CD14-positive monocyte (primary cell): Measurements from ENCODE around the gene TYRP1. TPM values are rescaled to one million over a fixed set of nuclear protein-coding genes. Genes with fewer than 3 reads are reported as not detected.

ENCODE experiments used
- DNase-seq, 3 donors: peaks; one replicate each; pipeline ENCODE4 v3.0.0-alpha.2; 2011 to 2022
- H2AFZ ChIP-seq: 2 replicates; pipeline ENCODE4 v1.6.0; 2012; ENCODE audit warnings: mild to moderate bottlenecking, low read depth, low read length, inconsistent platforms; ENCODE audit not compliant: insufficient read depth, poor library complexity, severe bottlenecking
- H3K27ac ChIP-seq, 2 donors: 1 replicate in 1 of 2; 2 replicates in 1 of 2; pipeline ENCODE4 v1.5.1; 2012 to 2013; ENCODE audit warnings: low read length in 2 of 2, control low read depth in 1 of 2, inconsistent platforms in 1 of 2, low read depth in 1 of 2, mild to moderate bottlenecking in 1 of 2
- H3K27me3 ChIP-seq, 2 donors: one replicate each; pipeline versions ENCODE4 v1.6.0 to v1.6.1; 2011 to 2013; ENCODE audit warnings: low read length in 2 of 2; ENCODE audit not compliant: control insufficient read depth in 2 of 2, insufficient read depth in 2 of 2
- H3K36me3 ChIP-seq, 2 donors: replicated peaks in 1 of 2; 1 replicate in 1 of 2; 2 replicates in 1 of 2; pipeline versions ENCODE4 v1.5.1 to v1.6.1; 2012 to 2013; ENCODE audit warnings: low read length in 2 of 2, control low read depth in 1 of 2, inconsistent platforms in 1 of 2, mild to moderate bottlenecking in 1 of 2; ENCODE audit not compliant: insufficient read depth in 2 of 2, control insufficient read depth in 1 of 2
- H3K4me1 ChIP-seq, 2 donors: 1 replicate in 1 of 2; 2 replicates in 1 of 2; pipeline versions ENCODE4 v1.5.1 to v1.6.1; 2012 to 2013; ENCODE audit warnings: low read length in 2 of 2, control low read depth in 1 of 2, inconsistent platforms in 1 of 2, mild to moderate bottlenecking in 1 of 2, moderate library complexity in 1 of 2; ENCODE audit not compliant: insufficient read depth in 2 of 2, control insufficient read depth in 1 of 2
- H3K4me2 ChIP-seq: replicated peaks from 2 replicates; pipeline ENCODE3; 2012; ENCODE audit warnings: low read length, moderate library complexity, mild to moderate bottlenecking; ENCODE audit not compliant: poor library complexity, severe bottlenecking; ENCODE audit errors: extremely low read depth
- H3K4me3 ChIP-seq, 3 experiments: fragments of 200-600 bp in 1 of 3; sonication (generic) in 1 of 3; replicated peaks in 1 of 3; 1 replicate in 2 of 3; 2 replicates in 1 of 3; pipeline ENCODE4 v1.5.1; 2011 to 2013; ENCODE audit warnings: low read length in 3 of 3, mild to moderate bottlenecking in 3 of 3, control low read depth in 2 of 3, low read depth in 2 of 3, inconsistent platforms in 1 of 3, moderate library complexity in 1 of 3
- H3K79me2 ChIP-seq: 2 replicates; pipeline ENCODE4 v1.6.0; 2012; ENCODE audit warnings: mild to moderate bottlenecking, control low read depth, inconsistent platforms, low read length, moderate library complexity; ENCODE audit not compliant: insufficient read depth
- H3K9ac ChIP-seq: 2 replicates; pipeline ENCODE4 v1.6.0; 2017; ENCODE audit warnings: low read length, mild to moderate bottlenecking; ENCODE audit not compliant: insufficient read depth, poor library complexity, severe bottlenecking
- H3K9me3 ChIP-seq, 2 donors: replicated peaks in 1 of 2; 1 replicate in 1 of 2; 2 replicates in 1 of 2; pipeline versions ENCODE4 v1.5.1 to v1.6.1; 2012 to 2013; ENCODE audit warnings: low read length in 2 of 2, control low read depth in 1 of 2; ENCODE audit not compliant: control insufficient read depth in 1 of 2, insufficient read depth in 1 of 2
- H4K20me1 ChIP-seq: 2 replicates; pipeline ENCODE4 v1.6.0; 2012; ENCODE audit warnings: mild to moderate bottlenecking, low read length, control low read depth, moderate library complexity; ENCODE audit not compliant: insufficient read depth
- H3K27ac Mint-ChIP-seq, 7 donors: one replicate each; pipeline ENCODE4 v1.8.0; 2020; ENCODE audit warnings: mild to moderate bottlenecking in 7 of 7, mixed read lengths in 7 of 7, moderate library complexity in 6 of 7, inconsistent platforms in 2 of 7
- H3K27me3 Mint-ChIP-seq, 3 donors: one replicate each; pipeline ENCODE4 v1.8.0; 2021 to 2022; ENCODE audit warnings: low read depth in 3 of 3, mild to moderate bottlenecking in 3 of 3, mixed read lengths in 3 of 3, moderate library complexity in 3 of 3, inconsistent platforms in 1 of 3
- H3K36me3 Mint-ChIP-seq, 2 donors: one replicate each; pipeline ENCODE4 v1.8.0; 2020; ENCODE audit warnings: mixed read lengths in 2 of 2, inconsistent platforms in 1 of 2, mild to moderate bottlenecking in 1 of 2
- H3K4me1 Mint-ChIP-seq: one replicate; pipeline ENCODE4 v1.8.0; 2020; ENCODE audit warnings: mild to moderate bottlenecking, mixed read lengths
- H3K4me3 Mint-ChIP-seq, 2 donors: one replicate each; pipeline ENCODE4 v1.8.0; 2020; ENCODE audit warnings: mild to moderate bottlenecking in 2 of 2, mixed read lengths in 2 of 2, moderate library complexity in 1 of 2
- H3K9me3 Mint-ChIP-seq, 7 donors: one replicate each; pipeline ENCODE4 v1.8.0; 2020 to 2022; ENCODE audit warnings: mixed read lengths in 7 of 7, mild to moderate bottlenecking in 6 of 7, moderate library complexity in 6 of 7, inconsistent platforms in 2 of 7
- WGBS: methylation state at CpG from one replicate; pipeline ENCODE4 v1.1.5; 2013; ENCODE audit warnings: missing lambda C conversion rate; ENCODE audit not compliant: insufficient coverage; 5-methylcytosine and 5-hydroxymethylcytosine counted together
- intact Hi-C, 2 donors: fragments of 100-400 bp; cut with micrococcal nuclease; formaldehyde crosslinking; loops; one replicate each; pipeline versions ENCODE4 v1.15.0 to v1.15.1; 2023
- polyA plus RNA-seq, 3 donors: library from polyadenylated mRNA; depleted of rRNA in 1 of 3; unstranded in 2 of 3; stranded (reverse) in 1 of 3; fragments of 300-500 nt in 2 of 3; fragments of >200 nt in 1 of 3; fragmentation: Illumina TruSeq in 2 of 3; gene quantifications; 1 replicate in 2 of 3; 2 replicates in 1 of 3; pipeline ENCODE4 v1.2.3, GENCODE V29; 2012 to 2021
- TF ChIP-seq, protein P1 (sequence below): fragments of 200-600 bp; IDR thresholded peaks from one replicate; pipeline ENCODE4 v1.8.0; 2022; ENCODE audit warnings: antibody characterized with exemption, mild to moderate bottlenecking

The TYRP1 gene
- polyA plus RNA-seq, 3 donors = not detected

DNA sequence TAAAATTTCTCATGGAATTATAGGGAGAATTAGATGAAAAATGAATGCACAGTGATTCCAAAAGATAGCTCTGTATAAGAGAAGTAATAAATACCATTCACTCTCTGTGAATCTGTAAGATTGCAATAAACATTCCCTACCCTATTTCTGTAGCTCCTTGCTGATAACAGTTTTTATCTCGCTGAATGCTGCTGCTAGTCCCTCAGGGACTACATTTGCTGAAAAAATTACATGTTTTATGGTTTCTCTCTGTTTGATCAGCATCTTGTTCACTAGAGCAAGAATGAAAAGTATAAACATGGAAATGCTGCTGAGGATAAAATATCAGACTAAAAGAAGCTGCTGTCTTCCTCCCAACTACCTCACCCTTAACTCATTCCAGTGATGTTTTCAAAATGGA lies 44.3 kb upstream of the TYRP1 start:
- Histone ChIP-seq H3K9ac (no peak overlapping the region), H3K4me1 (no peaks in the 10 kb centered on the region), H2AFZ (no peak overlapping the region), H3K4me2 (no peak overlapping the region), H3K27me3 (no peaks in the 10 kb centered on the region), H3K27ac (no peak overlapping the region), H3K4me3 (no peak overlapping the region), H3K79me2 (no peaks in the 10 kb centered on the region), H3K9me3 (no peaks in the 10 kb centered on the region), H3K36me3 (no peaks in the 10 kb centered on the region), H4K20me1 (no peaks in the 10 kb centered on the region)
- Mint-ChIP-seq H3K9me3 (no peaks in the 10 kb centered on the region), H3K4me1 (no peaks in the 10 kb centered on the region), H3K36me3 (no peaks in the 10 kb centered on the region), H3K4me3 (no peak overlapping the region), H3K27me3 (peaks cover 0 to 2% (median 0%) of the 10 kb centered on the region in 3 donors), H3K27ac (no peak overlapping the region)
- TF ChIP-seq, protein P1, sequence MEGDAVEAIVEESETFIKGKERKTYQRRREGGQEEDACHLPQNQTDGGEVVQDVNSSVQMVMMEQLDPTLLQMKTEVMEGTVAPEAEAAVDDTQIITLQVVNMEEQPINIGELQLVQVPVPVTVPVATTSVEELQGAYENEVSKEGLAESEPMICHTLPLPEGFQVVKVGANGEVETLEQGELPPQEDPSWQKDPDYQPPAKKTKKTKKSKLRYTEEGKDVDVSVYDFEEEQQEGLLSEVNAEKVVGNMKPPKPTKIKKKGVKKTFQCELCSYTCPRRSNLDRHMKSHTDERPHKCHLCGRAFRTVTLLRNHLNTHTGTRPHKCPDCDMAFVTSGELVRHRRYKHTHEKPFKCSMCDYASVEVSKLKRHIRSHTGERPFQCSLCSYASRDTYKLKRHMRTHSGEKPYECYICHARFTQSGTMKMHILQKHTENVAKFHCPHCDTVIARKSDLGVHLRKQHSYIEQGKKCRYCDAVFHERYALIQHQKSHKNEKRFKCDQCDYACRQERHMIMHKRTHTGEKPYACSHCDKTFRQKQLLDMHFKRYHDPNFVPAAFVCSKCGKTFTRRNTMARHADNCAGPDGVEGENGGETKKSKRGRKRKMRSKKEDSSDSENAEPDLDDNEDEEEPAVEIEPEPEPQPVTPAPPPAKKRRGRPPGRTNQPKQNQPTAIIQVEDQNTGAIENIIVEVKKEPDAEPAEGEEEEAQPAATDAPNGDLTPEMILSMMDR = no peak
- intact Hi-C loops = no loop called here
- no peak for DNase-seq
- 80% methylated on average over 1 of the region's 1 CpG for WGBS

GRCh38 chr9:12651125-12651524 lies 42.1 kb upstream of the TYRP1 start:
- Histone ChIP-seq H3K4me3 (no peak overlapping the region), H2AFZ (no peak overlapping the region), H3K79me2 (no peaks in the 10 kb centered on the region), H3K9ac (no peak overlapping the region), H3K4me2 (no peak overlapping the region), H3K27me3 (no peaks in the 10 kb centered on the region), H3K9me3 (no peaks in the 10 kb centered on the region), H3K4me1 (no peaks in the 10 kb centered on the region), H3K27ac (no peak overlapping the region), H4K20me1 (no peaks in the 10 kb centered on the region), H3K36me3 (no peaks in the 10 kb centered on the region)
- Mint-ChIP-seq H3K27me3 (peaks cover 0 to 2% (median 0%) of the 10 kb centered on the region in 3 donors), H3K4me1 (peaks cover 5% of the 10 kb centered on the region), H3K36me3 (no peaks in the 10 kb centered on the region), H3K4me3 (no peak overlapping the region), H3K9me3 (peaks cover 0 to 5% (median 0%) of the 10 kb centered on the region in 7 donors), H3K27ac (no peak overlapping the region)
- TF ChIP-seq, protein P1 = no peak
- no peak for DNase-seq
- intact Hi-C loops = no loop called here
